Keratinocyte (primary cell): Measurements from ENCODE around the gene PARD3.

Experiments
- CTCF ChIP-seq, 3 experiments: IDR thresholded peaks in 1 of 3; conservative IDR thresholded peaks in 1 of 3; optimal IDR thresholded peaks in 1 of 3; 2 replicates in 2 of 3; 3 replicates in 1 of 3; pipeline versions ENCODE3 to v1.5.1; 2011; ENCODE audit warnings: low read length in 3 of 3, mild to moderate bottlenecking in 3 of 3, moderate library complexity in 2 of 3, control low read depth in 1 of 3, inconsistent platforms in 1 of 3; ENCODE audit not compliant: insufficient read depth in 2 of 3; ENCODE audit errors: extremely low read depth in 1 of 3
- EZH2 ChIP-seq: IDR thresholded peaks from one replicate; pipeline ENCODE4 v1.6.1; 2012; ENCODE audit warnings: inconsistent platforms, mild to moderate bottlenecking, low read length, moderate library complexity

GRCh38 chr10:34489973-34490745 lies 324.9 kb downstream of the PARD3 start:
- TF ChIP-seq CTCF (optimal IDR thresholded peaks at IDR 0.05 in 1 of 3, IDR thresholded peaks at IDR 0.05 in 1 of 3, conservative IDR thresholded peaks at IDR 0.05 in 1 of 3; ENCODE audit: extremely low read depth in 1 of 3, insufficient read depth in 2 of 3, low read length in 3 of 3) (peak in 2 of 3 experiments; percentile 58 to 62), EZH2 (no peak)
